Left renal pelvis (tissue), 4 donors: Measurements from ENCODE around the gene TBCB. TPM values are rescaled to one million over a fixed set of nuclear protein-coding genes. Genes with fewer than 3 reads are reported as not detected.
A peak's percentile ranks its signal among the peaks of the same experiment; 100 is the strongest.

Experiments used
- DNase-seq, 4 donors: peaks; one replicate each; pipeline ENCODE4 v3.0.0-alpha.2; 2013; ENCODE audit warnings: low read depth in 4 of 4, low spot score in 3 of 4
- polyA plus RNA-seq, 4 donors: library from polyadenylated mRNA; unstranded; fragments of 120-200 nt; gene quantifications; one replicate each; pipeline ENCODE4 v1.2.1, GENCODE V29; 2013; ENCODE audit not compliant: insufficient read length in 4 of 4

Gene TBCB
- polyA plus RNA-seq, 4 donors: 101 to 135 (median 111) TPM

GRCh38 chr19:36100476-36100875, 14.8 kb upstream of the TBCB start:
- no peak for DNase-seq

- no peak for DNase-seq
These were observed 13.5 kb upstream of the TBCB start for GRCh38 chr19:36101550-36102327.

GRCh38 chr19:36103040-36103626, 12.1 kb upstream of the TBCB start:
- DNase-seq: no peak

GRCh38 chr19:36103842-36104552, 11.3 kb upstream of the TBCB start:
- no peak for DNase-seq

GRCh38 chr19:36106441-36106840, 8.8 kb upstream of the TBCB start:
- DNase-seq: no peak

- no peak for DNase-seq
These were observed 8.3 kb upstream of the TBCB start for GRCh38 chr19:36106991-36107390.

GRCh38 chr19:36108684-36109083, 6.6 kb upstream of the TBCB start:
- no peak for DNase-seq

GRCh38 chr19:36110487-36111199, 4.6 kb upstream of the TBCB start, which contains the start of gene OVOL3:
Gene OVOL3, plus strand, starts transcription at chr19:36111143. Its CDS starts 60 bp downstream, at chr19:36111203.
- DNase-seq: no peak

GRCh38 chr19:36111200-36111539, 4.1 kb upstream of the TBCB start:
- DNase-seq: no peak

GRCh38 chr19:36112678-36113077, 2.6 kb upstream of the TBCB start:
- no peak for DNase-seq

- DNase-seq: no peak
These were observed 1.8 kb upstream of the TBCB start for GRCh38 chr19:36113425-36113824.

GRCh38 chr19:36113894-36114720, 1.2 kb upstream of the TBCB start:
- DNase-seq: no peak

GRCh38 chr19:36114721-36115452, 381 bp upstream of the TBCB start, which contains the start of gene POLR2I:
Gene POLR2I, minus strand, starts transcription at chr19:36114875. Its CDS starts 19 bp downstream, at chr19:36114856.
- peak; percentile 97 to 100 (median 99) for DNase-seq

GRCh38 chr19:36116344-36116637, 1.0 kb downstream of the TBCB start:
- DNase-seq: no peak

- DNase-seq: no peak
These were observed 5.1 kb downstream of the TBCB start for GRCh38 chr19:36120092-36120983.

GRCh38 chr19:36120984-36121358, 5.7 kb downstream of the TBCB start:
- DNase-seq: no peak

GRCh38 chr19:36121486-36122124, 6.3 kb downstream of the TBCB start:
- DNase-seq: no peak

- no peak for DNase-seq
These were observed 10.3 kb downstream of the TBCB start for GRCh38 chr19:36125557-36125956.
